Bronchial smooth muscle cell (primary cell): ENCODE results near the gene SMAD6. TPM values are rescaled to one million over a fixed set of nuclear protein-coding genes. Genes with fewer than 3 reads are reported as not detected.

ENCODE experiments used
- total RNA-seq: library from RNA; depleted of rRNA; stranded (reverse); fragments of >200 nt; gene quantifications from 2 replicates; pipeline ENCODE4 v1.2.1, GENCODE V29; 2014

SMAD6 gene
- total RNA-seq, result 24.9 and 37.2 TPM in 2 replicates

DNA sequence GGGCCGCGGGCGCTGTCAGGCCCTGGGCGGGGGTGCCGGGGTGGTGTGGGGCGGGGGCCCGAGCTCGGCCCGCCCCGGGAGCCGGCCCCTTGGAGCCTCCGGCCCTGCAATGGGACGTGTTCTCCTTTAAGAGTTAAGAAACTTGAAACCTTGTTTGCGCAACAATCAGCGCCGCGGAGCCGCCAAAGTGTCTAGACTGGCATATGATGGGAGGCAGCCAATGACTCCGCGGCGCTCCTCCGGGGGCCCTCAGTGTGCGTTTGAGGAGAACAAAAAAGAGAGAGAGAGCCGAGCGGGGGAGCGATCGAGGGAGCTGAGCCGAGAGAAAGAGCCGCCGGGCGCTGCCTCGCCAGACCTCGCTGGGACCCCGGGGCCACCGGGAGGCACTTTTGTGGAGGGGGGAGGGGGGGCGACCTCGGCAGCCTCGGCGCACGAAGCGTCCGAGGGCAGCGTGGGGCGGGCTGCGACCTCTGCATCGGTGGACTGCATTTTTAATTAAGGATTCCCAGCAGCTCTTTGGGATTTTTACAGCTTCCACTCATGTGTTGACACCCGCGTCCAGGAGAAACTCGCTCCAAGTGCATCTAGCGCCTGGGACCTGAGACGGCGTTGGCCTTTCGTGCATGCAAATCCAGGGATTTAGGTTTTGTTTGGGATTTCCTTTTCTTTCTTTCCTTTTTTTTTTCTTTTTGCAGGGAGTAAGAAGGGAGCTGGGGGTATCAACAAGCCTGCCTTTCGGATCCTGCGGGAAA is at the start of gene SMAD6:
TSS of gene SMAD6 (plus strand) at position 202 of the 752 bp plus-strand sequence. CDS start 1,023 bp downstream, outside the sequence.

Other genes with a start within 250 kb of the SMAD6 start
- 25.1 and 37.2 TPM in 2 replicates for gene SNAPC5, start 204.5 kb upstream of the SMAD6 start, total RNA-seq
- 1,294 and 2,763 TPM in 2 replicates for gene RPL4, start 197.4 kb upstream of the SMAD6 start, total RNA-seq
- 7.8 and 10.7 TPM in 2 replicates for gene ZWILCH, start 196.9 kb upstream of the SMAD6 start, total RNA-seq
- gene LCTL, start 136.2 kb upstream of the SMAD6 start, total RNA-seq, result 1.0 and 6.0 TPM in 2 replicates